ENCODE measurements around the gene ALOX12. TPM values are rescaled to one million over a fixed set of nuclear protein-coding genes. Genes with fewer than 3 reads are reported as not detected.

ALOX12 gene
- total RNA-seq, 1 experiment from 2014 or later: not detected

GRCh38 chr17:7020894-7021664 is 25.2 kb downstream of the ALOX12 start:
- BruUV-seq (replicated peaks): no TSS peak
- POLR2A ChIA-PET (ENCODE audit: unreplicated experiment): interaction anchor here (0.9 kb wide), 1 partner anchor 14 kb away, joined by 3 read pairs; the partner anchor contains the start of gene SLC16A13
- H3K4me1 ChIP-seq (ENCODE audit: insufficient read depth, low read length): peaks cover 12% of the 10 kb centered on the region; the same call in 1 of the 2 replicates
- H2AFZ ChIP-seq (ENCODE audit: low read length): peak overlapping the region; percentile 92; the same call in 1 of the 2 replicates
- H4K20me1 ChIP-seq (ENCODE audit: low read length): no peaks in the 10 kb centered on the region
- H3K4me3 ChIP-seq (ENCODE audit: low read length): no peak overlapping the region
- DNase-seq (no peak), ATAC-seq (no peak)
- H3K27me3 ChIP-seq (ENCODE audit: low read length): no peaks in the 10 kb centered on the region
- no peaks in the 10 kb centered on the region for H3K79me2 ChIP-seq (ENCODE audit: low read length)
- TF ChIP-seq, protein P1, sequence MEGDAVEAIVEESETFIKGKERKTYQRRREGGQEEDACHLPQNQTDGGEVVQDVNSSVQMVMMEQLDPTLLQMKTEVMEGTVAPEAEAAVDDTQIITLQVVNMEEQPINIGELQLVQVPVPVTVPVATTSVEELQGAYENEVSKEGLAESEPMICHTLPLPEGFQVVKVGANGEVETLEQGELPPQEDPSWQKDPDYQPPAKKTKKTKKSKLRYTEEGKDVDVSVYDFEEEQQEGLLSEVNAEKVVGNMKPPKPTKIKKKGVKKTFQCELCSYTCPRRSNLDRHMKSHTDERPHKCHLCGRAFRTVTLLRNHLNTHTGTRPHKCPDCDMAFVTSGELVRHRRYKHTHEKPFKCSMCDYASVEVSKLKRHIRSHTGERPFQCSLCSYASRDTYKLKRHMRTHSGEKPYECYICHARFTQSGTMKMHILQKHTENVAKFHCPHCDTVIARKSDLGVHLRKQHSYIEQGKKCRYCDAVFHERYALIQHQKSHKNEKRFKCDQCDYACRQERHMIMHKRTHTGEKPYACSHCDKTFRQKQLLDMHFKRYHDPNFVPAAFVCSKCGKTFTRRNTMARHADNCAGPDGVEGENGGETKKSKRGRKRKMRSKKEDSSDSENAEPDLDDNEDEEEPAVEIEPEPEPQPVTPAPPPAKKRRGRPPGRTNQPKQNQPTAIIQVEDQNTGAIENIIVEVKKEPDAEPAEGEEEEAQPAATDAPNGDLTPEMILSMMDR (conservative IDR thresholded peaks at IDR 0.05; ENCODE audit: low read depth, low read length): no peak
- no peak for TF ChIP-seq EZH2phosphoT487 (IDR thresholded peaks at IDR 0.05; ENCODE audit: borderline replicate concordance, low read length)
- TF ChIP-seq EZH2 (IDR thresholded peaks at IDR 0.05; ENCODE audit: low read length, unreplicated experiment): no peak
- intact Hi-C loops (cut with micrococcal nuclease): loop anchor here (1.0 to 5.0 kb wide), 3 partner anchors 110 to 354 kb away; no protein-coding TSS in a partner anchor
- H3F3A ChIP-seq (ENCODE audit: low read length, unreplicated experiment): no peaks in the 10 kb centered on the region
- no peaks in the 10 kb centered on the region for H3K9me3 ChIP-seq (ENCODE audit: low read length)
- no peak overlapping the region for H3K27ac ChIP-seq (ENCODE audit: low read length)
- CTCF ChIA-PET: no interaction called here
- 0 out of 2 replicates have a peak overlapping the region, but pooled peaks have one; percentile 82 for H3K4me2 ChIP-seq (ENCODE audit: low read length)
- H3K9me2 ChIP-seq (replicated peaks; ENCODE audit: low read length): no peaks in the 10 kb centered on the region
- H3K9ac ChIP-seq (ENCODE audit: low read length): no peak overlapping the region
- H3K36me3 ChIP-seq (ENCODE audit: low read depth, low read length): no peaks in the 10 kb centered on the region

DNA sequence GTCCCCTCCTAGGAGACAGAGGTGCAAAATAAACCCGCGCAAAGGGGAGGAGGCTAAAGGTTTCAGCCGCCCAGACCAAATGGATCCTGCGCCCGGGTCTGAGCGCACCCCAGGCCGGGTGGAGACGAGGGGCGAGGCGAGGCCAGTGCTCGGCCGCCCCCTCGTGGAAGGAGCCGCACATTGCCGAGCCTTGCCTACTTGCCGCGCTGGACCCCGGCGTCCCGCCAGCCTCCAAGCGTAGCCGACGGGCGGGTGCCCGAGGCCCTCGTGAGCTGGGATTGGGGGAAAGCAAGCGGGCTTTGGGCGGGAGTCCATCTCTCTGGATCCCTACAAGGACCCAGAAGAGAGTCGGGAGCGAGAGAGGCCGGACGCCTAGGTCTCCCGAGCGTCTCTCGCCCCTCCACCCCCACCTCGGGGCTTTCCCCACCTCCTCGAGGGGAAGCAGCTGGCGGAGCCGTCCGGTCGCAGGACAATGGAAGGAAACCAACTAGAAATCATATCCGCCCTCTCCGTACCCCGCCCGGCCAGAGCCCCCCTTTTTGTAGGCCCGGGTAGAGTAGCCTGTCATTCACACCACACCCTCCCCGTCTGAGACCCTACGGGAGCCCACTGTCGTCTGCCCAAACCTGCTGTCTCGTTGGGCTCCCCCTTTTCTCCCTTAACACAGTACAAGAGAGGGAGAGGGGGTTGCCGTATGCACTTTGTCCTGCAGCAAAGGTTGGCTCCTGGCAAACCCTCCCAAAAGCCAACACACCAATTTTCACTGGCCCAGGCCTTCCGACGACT is 26.3 kb downstream of the ALOX12 start:
- DNase-seq (peak; percentile 73), ATAC-seq (peak; percentile 73)
- Histone ChIP-seq H3K27ac (ENCODE audit: low read length) (no peak overlapping the region), H4K20me1 (ENCODE audit: low read length) (no peaks in the 10 kb centered on the region), H3K4me2 (ENCODE audit: low read length) (peak overlapping the region; percentile 82), H3F3A (ENCODE audit: low read length, unreplicated experiment) (no peaks in the 10 kb centered on the region), H3K4me3 (ENCODE audit: low read length) (peak overlapping the region; percentile 54), H3K79me2 (ENCODE audit: low read length) (no peaks in the 10 kb centered on the region), H3K4me1 (ENCODE audit: insufficient read depth, low read length) (peaks cover 12% of the 10 kb centered on the region; the same call in 1 of the 2 replicates), H3K9me2 (replicated peaks; ENCODE audit: low read length) (no peaks in the 10 kb centered on the region), H3K36me3 (ENCODE audit: low read depth, low read length) (no peaks in the 10 kb centered on the region), H2AFZ (ENCODE audit: low read length) (peak overlapping the region; percentile 92), H3K27me3 (ENCODE audit: low read length) (no peaks in the 10 kb centered on the region), H3K9me3 (ENCODE audit: low read length) (no peaks in the 10 kb centered on the region), H3K9ac (ENCODE audit: low read length) (peak overlapping the region; percentile 42)
- ChIA-PET POLR2A (ENCODE audit: unreplicated experiment) (interaction anchor here (0.9 kb wide), 1 partner anchor 13 kb away, joined by 3 read pairs; the partner anchor contains the start of gene SLC16A13), CTCF (no interaction called here)
- TF ChIP-seq EZH2phosphoT487 (IDR thresholded peaks at IDR 0.05; ENCODE audit: borderline replicate concordance, low read length) (no peak), EZH2 (IDR thresholded peaks at IDR 0.05; ENCODE audit: low read length, unreplicated experiment) (no peak)
- TF ChIP-seq, protein P1 (conservative IDR thresholded peaks at IDR 0.05; ENCODE audit: low read depth, low read length): peak; percentile 79
- intact Hi-C loops (cut with micrococcal nuclease): loop anchor here (1.0 to 5.0 kb wide), 3 partner anchors 111 to 355 kb away; no protein-coding TSS in a partner anchor
- no TSS peak for BruUV-seq (replicated peaks)
